ENCODE measurements around the gene TERB1.

GRCh38 chr16:66746048-66746447 is 55.3 kb downstream of the TERB1 start:
- TF ChIP-seq, protein P1, sequence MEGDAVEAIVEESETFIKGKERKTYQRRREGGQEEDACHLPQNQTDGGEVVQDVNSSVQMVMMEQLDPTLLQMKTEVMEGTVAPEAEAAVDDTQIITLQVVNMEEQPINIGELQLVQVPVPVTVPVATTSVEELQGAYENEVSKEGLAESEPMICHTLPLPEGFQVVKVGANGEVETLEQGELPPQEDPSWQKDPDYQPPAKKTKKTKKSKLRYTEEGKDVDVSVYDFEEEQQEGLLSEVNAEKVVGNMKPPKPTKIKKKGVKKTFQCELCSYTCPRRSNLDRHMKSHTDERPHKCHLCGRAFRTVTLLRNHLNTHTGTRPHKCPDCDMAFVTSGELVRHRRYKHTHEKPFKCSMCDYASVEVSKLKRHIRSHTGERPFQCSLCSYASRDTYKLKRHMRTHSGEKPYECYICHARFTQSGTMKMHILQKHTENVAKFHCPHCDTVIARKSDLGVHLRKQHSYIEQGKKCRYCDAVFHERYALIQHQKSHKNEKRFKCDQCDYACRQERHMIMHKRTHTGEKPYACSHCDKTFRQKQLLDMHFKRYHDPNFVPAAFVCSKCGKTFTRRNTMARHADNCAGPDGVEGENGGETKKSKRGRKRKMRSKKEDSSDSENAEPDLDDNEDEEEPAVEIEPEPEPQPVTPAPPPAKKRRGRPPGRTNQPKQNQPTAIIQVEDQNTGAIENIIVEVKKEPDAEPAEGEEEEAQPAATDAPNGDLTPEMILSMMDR (IDR thresholded peaks at IDR 0.05), result no peak
- TF ChIP-seq EZH2phosphoT487 (IDR thresholded peaks at IDR 0.05) (no peak), EZH2 (IDR thresholded peaks at IDR 0.05) (no peak)
